Neutrophil (primary cell): ENCODE measurements around the gene MAPK14.

Experiments used
- H3K27ac ChIP-seq: fragments of 200-600 bp; sonication (generic); 2 replicates; pipeline ENCODE4 v1.5.1; 2016; ENCODE audit warnings: mild to moderate bottlenecking, moderate library complexity
- H3K27me3 ChIP-seq: fragments of 200-600 bp; sonication (generic); 2 replicates; pipeline ENCODE4 v1.6.0; 2016; ENCODE audit warnings: mild to moderate bottlenecking
- H3K36me3 ChIP-seq: fragments of 200-600 bp; sonication (generic); 2 replicates; pipeline ENCODE4 v1.5.1; 2017
- H3K4me1 ChIP-seq, 2 experiments: fragments of 200-600 bp in 1 of 2; sonication (generic) in 1 of 2; 1 replicate in 1 of 2; 2 replicates in 1 of 2; pipeline versions ENCODE4 v1.5.1 to v1.6.1; 2013 to 2016; ENCODE audit warnings: low read depth in 1 of 2, low read length in 1 of 2, mild to moderate bottlenecking in 1 of 2, moderate library complexity in 1 of 2; ENCODE audit not compliant: control insufficient read depth in 1 of 2, insufficient read depth in 1 of 2
- H3K4me3 ChIP-seq, 2 experiments: fragments of 200-600 bp in 1 of 2; sonication (generic) in 1 of 2; 1 replicate in 1 of 2; 2 replicates in 1 of 2; pipeline ENCODE4 v1.5.1; 2013 to 2016; ENCODE audit warnings: low read depth in 1 of 2, low read length in 1 of 2, mild to moderate bottlenecking in 1 of 2, moderate library complexity in 1 of 2
- H3K9me3 ChIP-seq: fragments of 200-600 bp; sonication (generic); 2 replicates; pipeline ENCODE4 v1.5.1; 2016
- CTCF ChIP-seq: fragments of 200-600 bp; sonication (generic); IDR thresholded peaks from 2 replicates; pipeline ENCODE4 v1.5.1; 2016; ENCODE audit warnings: antibody characterized with exemption

Gene MAPK14

GRCh38 chr6:36064770-36065396, 37.3 kb downstream of the MAPK14 start:
- Histone ChIP-seq H3K27me3 (no peaks in the 10 kb centered on the region), H3K4me3 (no peak overlapping the region), H3K4me1 (peaks cover 12 to 32% of the 10 kb centered on the region in 2 experiments), H3K36me3 (peaks cover 37% of the 10 kb centered on the region), H3K9me3 (no peaks in the 10 kb centered on the region), H3K27ac (peak overlapping the region; percentile 58)
- no peak for TF ChIP-seq CTCF

GRCh38 chr6:36065916-36066315, 38.3 kb downstream of the MAPK14 start:
- no peak for TF ChIP-seq CTCF
- Histone ChIP-seq H3K4me1 (peaks cover 19 to 34% of the 10 kb centered on the region in 2 experiments), H3K27ac (peak overlapping the region; percentile 58)

GRCh38 chr6:36066817-36067216, 39.2 kb downstream of the MAPK14 start:
- H3K27ac ChIP-seq = peak overlapping the region; percentile 58
- no peak for TF ChIP-seq CTCF
- no peak overlapping the region for H3K4me3 ChIP-seq
- no peaks in the 10 kb centered on the region for H3K9me3 ChIP-seq
- H3K36me3 ChIP-seq = peaks cover 18% of the 10 kb centered on the region
- H3K4me1 ChIP-seq = peaks cover 19 to 34% of the 10 kb centered on the region in 2 experiments
- no peaks in the 10 kb centered on the region for H3K27me3 ChIP-seq

More at GRCh38 chr6:36065916-36066315, 38.3 kb downstream of the MAPK14 start:
- no peaks in the 10 kb centered on the region for H3K27me3 ChIP-seq
- H3K9me3 ChIP-seq = no peaks in the 10 kb centered on the region
- H3K36me3 ChIP-seq = peaks cover 27% of the 10 kb centered on the region
- H3K4me3 ChIP-seq = no peak overlapping the region

GRCh38 chr6:36067374-36068011, 39.9 kb downstream of the MAPK14 start:
- H3K4me1 ChIP-seq = peaks cover 19 to 36% of the 10 kb centered on the region in 2 experiments
- H3K27ac ChIP-seq = peak overlapping the region; percentile 58

GRCh38 chr6:36068012-36068392, 40.4 kb downstream of the MAPK14 start:
- H3K36me3 ChIP-seq = peaks cover 12% of the 10 kb centered on the region
- H3K4me3 ChIP-seq = no peak overlapping the region
- TF ChIP-seq CTCF = no peak
- H3K27ac ChIP-seq = peak overlapping the region; percentile 58
- no peaks in the 10 kb centered on the region for H3K27me3 ChIP-seq
- no peaks in the 10 kb centered on the region for H3K9me3 ChIP-seq
- H3K4me1 ChIP-seq = peaks cover 22 to 38% of the 10 kb centered on the region in 2 experiments

More at GRCh38 chr6:36067374-36068011, 39.9 kb downstream of the MAPK14 start:
- Histone ChIP-seq H3K9me3 (no peaks in the 10 kb centered on the region), H3K27me3 (no peaks in the 10 kb centered on the region), H3K36me3 (peaks cover 12% of the 10 kb centered on the region), H3K4me3 (no peak overlapping the region)
- TF ChIP-seq CTCF = no peak
